Fibroblast of pulmonary artery (primary cell): ENCODE results near the gene SCYL1.
"Not testable (repeated sequence)": the region's sequence is repeated elsewhere in the genome, so short reads cannot be mapped to it uniquely, and the experiment has no call there.

ENCODE experiments used
- DNase-seq: peaks from one replicate; pipeline ENCODE4 v3.0.0-alpha.2; 2010; ENCODE audit warnings: low read depth
- H3K4me3 ChIP-seq: replicated peaks from 2 replicates; pipeline ENCODE4 v1.5.1; 2011; ENCODE audit warnings: low read depth, mild to moderate bottlenecking, control low read depth, low read length, moderate library complexity
- CTCF ChIP-seq: IDR thresholded peaks from 2 replicates; pipeline ENCODE4 v1.5.1; 2011; ENCODE audit warnings: mild to moderate bottlenecking, control low read depth, low read length, inconsistent platforms; ENCODE audit errors: missing control alignments

Gene SCYL1

GRCh38 chr11:65503949-65504673 is 20.8 kb upstream of the SCYL1 start:
- TF ChIP-seq CTCF = no peak
- DNase-seq = peak; percentile 79
- peak overlapping the region; percentile 89 for H3K4me3 ChIP-seq

- TF ChIP-seq CTCF = no peak
- peak; percentile 70 for DNase-seq
- peak overlapping the region; percentile 89 for H3K4me3 ChIP-seq
Observed at GRCh38 chr11:65504674-65505465, 20.0 kb upstream of the SCYL1 start.

GRCh38 chr11:65505466-65506289 is 19.2 kb upstream of the SCYL1 start:
- no peak for TF ChIP-seq CTCF
- DNase-seq = peak; percentile 67
- peak overlapping the region; percentile 89 for H3K4me3 ChIP-seq

GRCh38 chr11:65506290-65506771 is 18.6 kb upstream of the SCYL1 start:
- H3K4me3 ChIP-seq = peak overlapping the region; percentile 89
- no peak for TF ChIP-seq CTCF
- DNase-seq = no peak

GRCh38 chr11:65506772-65507505 is 17.9 kb upstream of the SCYL1 start:
- TF ChIP-seq CTCF = no peak
- peak; percentile 95 for DNase-seq
- peak overlapping the region; percentile 89 for H3K4me3 ChIP-seq

GRCh38 chr11:65512311-65512710 is 12.6 kb upstream of the SCYL1 start:
- DNase-seq, H3K4me3 ChIP-seq: not testable (repeated sequence)
